CD8-positive, alpha-beta memory T cell (primary cell): ENCODE data around the gene GPBP1. TPM values are rescaled to one million over a fixed set of nuclear protein-coding genes. Genes with fewer than 3 reads are reported as not detected.
"Not testable (repeated sequence)": the region's sequence is repeated elsewhere in the genome, so short reads cannot be mapped to it uniquely, and the experiment has no call there.

ENCODE experiments used
- CTCF ChIA-PET: fragments of 350-600 bp; sonication (Branson Sonifier 250); formaldehyde crosslinking; loops from one replicate; lab custom pipeline; 2021; ENCODE audit warnings: antibody characterized with exemption; lab: Charles Lee
- POLR2A ChIA-PET: fragments of 350-600 bp; sonication (Branson Sonifier 250); formaldehyde crosslinking; loops from one replicate; lab custom pipeline; 2021; ENCODE audit warnings: antibody characterized with exemption; lab: Charles Lee
- DNase-seq, 5 donors: peaks; one replicate each; pipeline versions ENCODE4 v3.0.0 to v3.0.0-alpha.2; 2020 to 2022; ENCODE audit warnings: mixed read lengths in 1 of 5
- H3K27ac ChIP-seq: one replicate; pipeline ENCODE4 v1.7.0; 2013; ENCODE audit warnings: low read depth, mild to moderate bottlenecking, low read length, moderate library complexity
- H3K27me3 ChIP-seq: 2 replicates; pipeline ENCODE4 v1.7.0; 2013; ENCODE audit warnings: low read length, mild to moderate bottlenecking; ENCODE audit not compliant: insufficient read depth, poor library complexity, severe bottlenecking
- H3K36me3 ChIP-seq: 2 replicates; pipeline ENCODE4 v1.7.0; 2013; ENCODE audit warnings: mild to moderate bottlenecking, low read length, moderate library complexity; ENCODE audit not compliant: insufficient read depth
- H3K4me1 ChIP-seq: 2 replicates; pipeline ENCODE4 v1.7.0; 2013; ENCODE audit warnings: mild to moderate bottlenecking, low read length, moderate library complexity; ENCODE audit not compliant: insufficient read depth
- H3K4me3 ChIP-seq: 2 replicates; pipeline ENCODE4 v1.7.0; 2013; ENCODE audit warnings: mild to moderate bottlenecking, low read length
- H3K9me3 ChIP-seq: 2 replicates; pipeline ENCODE4 v1.7.0; 2013; ENCODE audit warnings: mild to moderate bottlenecking, low read length
- H3K27ac Mint-ChIP-seq, 8 donors: one replicate each; pipeline ENCODE4 v1.8.0; 2020 to 2021; ENCODE audit warnings: mixed read lengths in 8 of 8, mild to moderate bottlenecking in 6 of 8, inconsistent platforms in 3 of 8, moderate library complexity in 3 of 8
- H3K27me3 Mint-ChIP-seq, 2 donors: one replicate each; pipeline ENCODE4 v1.8.0; 2020 to 2021; ENCODE audit warnings: mixed read lengths in 2 of 2, mild to moderate bottlenecking in 1 of 2, moderate library complexity in 1 of 2
- H3K36me3 Mint-ChIP-seq, 3 donors: one replicate each; pipeline ENCODE4 v1.8.0; 2020 to 2021; ENCODE audit warnings: mixed read lengths in 3 of 3, inconsistent platforms in 1 of 3, mild to moderate bottlenecking in 1 of 3
- H3K4me1 Mint-ChIP-seq, 3 donors: one replicate each; pipeline ENCODE4 v1.8.0; 2020 to 2021; ENCODE audit warnings: mixed read lengths in 3 of 3, inconsistent platforms in 1 of 3, mild to moderate bottlenecking in 1 of 3
- H3K4me3 Mint-ChIP-seq, 7 donors: one replicate each; pipeline ENCODE4 v1.8.0; 2020 to 2021; ENCODE audit warnings: mixed read lengths in 7 of 7, mild to moderate bottlenecking in 6 of 7, moderate library complexity in 4 of 7, inconsistent platforms in 2 of 7
- H3K9me3 Mint-ChIP-seq, 5 donors: one replicate each; pipeline ENCODE4 v1.8.0; 2020 to 2022; ENCODE audit warnings: mixed read lengths in 5 of 5, mild to moderate bottlenecking in 3 of 5, moderate library complexity in 2 of 5, inconsistent platforms in 1 of 5
- polyA plus RNA-seq: library from polyadenylated mRNA; unstranded; fragments of 300-500 nt; fragmentation: Illumina TruSeq; gene quantifications from one replicate; pipeline ENCODE4 v1.2.3, GENCODE V29; 2021
- total RNA-seq, 2 experiments: library from RNA; stranded (reverse); gene quantifications; one replicate each; pipeline ENCODE4 v1.2.3, GENCODE V29; 2021

GPBP1 gene
- total and polyA plus RNA-seq, 3 experiments from 2014 or later = 77.7 to 101 (median 81.9) TPM

DNA sequence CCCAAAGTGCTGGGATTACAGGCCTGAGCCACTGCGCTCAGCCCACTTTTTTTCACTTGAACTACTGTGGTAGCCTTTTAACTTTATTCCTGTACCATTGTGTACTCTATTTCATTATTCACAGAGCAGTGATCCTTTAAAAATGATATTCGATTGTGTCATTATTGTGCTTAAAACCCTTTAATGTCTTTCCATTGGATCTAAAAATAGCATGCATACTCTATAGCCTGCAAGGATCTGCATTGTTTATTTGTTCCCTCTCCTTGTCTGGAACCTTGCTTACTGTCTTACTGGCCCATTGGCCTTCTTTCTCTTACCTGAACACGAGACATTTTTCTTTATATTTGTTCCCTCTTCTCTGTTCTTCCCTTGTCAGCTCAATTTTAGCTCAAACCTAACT is 15.7 kb downstream of the GPBP1 start:
- H3K4me1 ChIP-seq = peaks cover 89% of the 10 kb centered on the region
- no peak overlapping the region for H3K27ac ChIP-seq
- ChIA-PET CTCF (interaction anchor here (2.0 kb wide), 1 partner anchor 30 kb away, joined by 8 read pairs; no protein-coding TSS in a partner anchor), POLR2A (no interaction called here)
- peaks cover 5 to 62% (median 10%) of the 10 kb centered on the region in 3 donors for H3K36me3 Mint-ChIP-seq
- H3K4me3 ChIP-seq = no peak overlapping the region
- peaks cover 76 to 95% (median 90%) of the 10 kb centered on the region in 3 donors for H3K4me1 Mint-ChIP-seq
- H3K27me3 Mint-ChIP-seq = peaks cover 0 to 2% of the 10 kb centered on the region in 2 donors
- no peaks in the 10 kb centered on the region for H3K9me3 Mint-ChIP-seq
- peak overlapping the region in 7 of 8 donors; percentile 6 to 67 (median 34) for H3K27ac Mint-ChIP-seq
- peaks cover 3% of the 10 kb centered on the region for H3K36me3 ChIP-seq
- no peaks in the 10 kb centered on the region for H3K27me3 ChIP-seq
- peak overlapping the region in 3 of 7 donors; percentile 0 to 41 (median 25) for H3K4me3 Mint-ChIP-seq
- no peaks in the 10 kb centered on the region for H3K9me3 ChIP-seq
- DNase-seq = no peak

DNA sequence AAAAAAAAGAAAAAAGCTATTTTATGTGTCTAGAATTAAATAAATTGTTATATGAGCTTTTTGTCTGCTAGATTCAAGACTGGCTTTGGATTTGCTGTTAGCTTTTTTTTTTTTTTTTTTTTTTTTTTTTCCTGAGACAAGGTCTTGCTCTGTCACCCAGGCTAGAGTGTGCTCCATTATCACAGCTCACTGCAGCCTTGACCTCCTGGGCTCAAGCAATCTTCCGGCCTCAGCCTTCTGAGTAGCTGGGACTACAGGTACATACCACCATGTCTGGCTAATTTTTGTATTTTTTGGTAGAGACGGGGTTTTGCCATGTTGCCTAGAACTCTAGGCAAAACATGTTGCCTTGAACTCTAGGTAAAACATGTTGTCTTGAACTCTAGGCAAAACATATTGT is 16.7 kb downstream of the GPBP1 start:
- Histone ChIP-seq H3K9me3 (no peaks in the 10 kb centered on the region), H3K4me3 (no peak overlapping the region), H3K36me3 (no peaks in the 10 kb centered on the region), H3K27ac (no peak overlapping the region), H3K4me1 (peaks cover 85% of the 10 kb centered on the region), H3K27me3 (no peaks in the 10 kb centered on the region)
- POLR2A ChIA-PET = interaction anchor here (0.7 kb wide), 1 partner anchor 53 kb away, joined by 3 read pairs; no protein-coding TSS in a partner anchor
- Mint-ChIP-seq H3K36me3 (peaks cover 11 to 63% (median 14%) of the 10 kb centered on the region in 3 donors), H3K27ac (peak overlapping the region in 1 of 8 donors; percentile 43), H3K4me3 (no peak overlapping the region), H3K27me3 (peaks cover 0 to 2% of the 10 kb centered on the region in 2 donors), H3K9me3 (no peaks in the 10 kb centered on the region), H3K4me1 (peaks cover 78 to 95% (median 90%) of the 10 kb centered on the region in 3 donors)
- CTCF ChIA-PET = interaction anchor here (2.0 kb wide), 1 partner anchor 29 kb away, joined by 8 read pairs; no protein-coding TSS in a partner anchor
- DNase-seq = no peak

DNA sequence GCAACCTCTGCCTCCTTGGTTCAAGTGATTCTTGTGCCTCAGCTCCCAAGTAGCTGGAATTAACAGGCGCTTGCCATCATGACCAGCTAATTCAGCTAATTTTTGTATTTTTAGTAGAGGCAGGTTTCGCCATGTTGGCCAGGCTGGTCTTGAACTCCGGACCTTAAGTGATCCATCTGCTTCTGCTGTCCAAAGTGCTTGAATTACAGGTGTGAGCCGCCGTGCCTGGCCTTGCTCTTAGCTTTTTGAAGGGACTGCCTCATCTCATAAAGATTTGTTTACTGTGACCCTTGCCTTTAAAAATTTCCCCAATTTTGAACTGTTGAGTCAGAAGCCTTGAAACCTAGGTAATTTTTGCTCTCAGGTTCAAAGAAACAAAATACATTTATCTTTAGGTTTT is 17.3 kb downstream of the GPBP1 start:
- Mint-ChIP-seq H3K27me3 (peaks cover 0 to 2% of the 10 kb centered on the region in 2 donors), H3K4me3 (peak overlapping the region in 2 of 7 donors; percentile 8 to 54), H3K27ac (peak overlapping the region in 3 of 8 donors; percentile 5 to 65 (median 41)), H3K36me3 (peaks cover 11 to 62% (median 14%) of the 10 kb centered on the region in 3 donors), H3K4me1 (peaks cover 75 to 93% (median 88%) of the 10 kb centered on the region in 3 donors), H3K9me3 (no peaks in the 10 kb centered on the region)
- H3K4me1 ChIP-seq = peaks cover 84% of the 10 kb centered on the region
- no peak for DNase-seq
- POLR2A ChIA-PET = no interaction called here
- H3K27ac ChIP-seq = no peak overlapping the region
- H3K4me3 ChIP-seq = no peak overlapping the region
- H3K27me3 ChIP-seq = no peaks in the 10 kb centered on the region
- H3K36me3 ChIP-seq = no peaks in the 10 kb centered on the region
- CTCF ChIA-PET = interaction anchor here (1.4 to 2.0 kb wide), 3 partner anchors 10 to 29 kb away, joined by 3 to 8 read pairs (median 3); no protein-coding TSS in a partner anchor
- no peaks in the 10 kb centered on the region for H3K9me3 ChIP-seq

DNA sequence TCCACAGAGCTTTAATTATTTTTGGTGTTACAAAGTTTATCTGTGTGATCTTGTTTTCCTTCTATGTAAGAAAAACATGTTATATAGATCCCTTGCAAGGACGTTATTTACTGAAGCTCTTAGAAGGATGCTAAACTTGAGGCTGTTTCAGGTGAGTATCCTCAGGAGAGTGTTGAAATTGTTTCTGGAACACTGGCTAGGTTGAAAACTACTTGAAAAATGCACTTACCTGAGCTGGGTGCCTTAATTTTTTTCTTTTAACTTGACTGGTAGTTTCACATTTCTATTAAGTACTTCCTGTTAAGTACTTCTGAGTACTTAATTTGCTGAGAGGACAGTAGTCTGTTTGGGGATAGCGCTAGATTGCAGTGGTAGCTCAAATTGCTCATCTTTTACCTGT is 18.1 kb downstream of the GPBP1 start:
- Mint-ChIP-seq H3K27ac (peak overlapping the region in 7 of 8 donors; percentile 36 to 78 (median 70)), H3K9me3 (no peaks in the 10 kb centered on the region), H3K4me1 (peaks cover 67 to 88% (median 81%) of the 10 kb centered on the region in 3 donors), H3K36me3 (peaks cover 11 to 58% (median 14%) of the 10 kb centered on the region in 3 donors), H3K27me3 (no peaks in the 10 kb centered on the region), H3K4me3 (peak overlapping the region in 5 of 7 donors; percentile 19 to 57 (median 23))
- no peak overlapping the region for H3K4me3 ChIP-seq
- CTCF ChIA-PET = interaction anchor here (0.9 to 1.5 kb wide), 5 partner anchors 11 to 39 kb away, joined by 3 read pairs; no protein-coding TSS in a partner anchor
- no peak overlapping the region for H3K27ac ChIP-seq
- peaks cover 76% of the 10 kb centered on the region for H3K4me1 ChIP-seq
- no peak for DNase-seq
- POLR2A ChIA-PET = no interaction called here
- H3K9me3 ChIP-seq = no peaks in the 10 kb centered on the region
- no peaks in the 10 kb centered on the region for H3K36me3 ChIP-seq
- H3K27me3 ChIP-seq = no peaks in the 10 kb centered on the region

DNA sequence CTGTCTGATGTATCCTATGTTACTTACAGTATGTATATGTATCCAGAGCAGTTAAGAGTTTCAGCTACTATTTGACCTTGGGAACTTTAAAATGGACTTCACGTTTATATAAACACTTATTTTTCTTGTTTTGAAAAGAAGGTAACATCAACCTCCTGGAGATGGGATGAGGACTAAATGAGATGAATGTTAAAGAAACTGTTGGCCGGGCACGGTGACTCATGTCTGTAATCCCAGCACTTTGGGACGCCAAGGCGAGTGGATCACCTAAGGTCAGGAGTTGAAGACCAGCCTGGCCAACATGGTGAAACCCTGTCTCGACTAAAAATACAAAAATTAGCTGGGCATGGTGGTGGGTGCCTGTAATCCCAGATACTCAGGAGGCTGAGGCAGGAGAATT is 19.0 kb downstream of the GPBP1 start:
- H3K27me3 Mint-ChIP-seq, H3K9me3 ChIP-seq, H3K27ac ChIP-seq, H3K4me3 ChIP-seq, H3K9me3 Mint-ChIP-seq, H3K36me3 ChIP-seq, H3K27me3 ChIP-seq, DNase-seq: not testable (repeated sequence)
- H3K4me1 ChIP-seq = peaks cover 71% of the 10 kb centered on the region
- Mint-ChIP-seq H3K4me3 (peak overlapping the region in 6 of 7 donors; percentile 37 to 75 (median 66)), H3K36me3 (peaks cover 11 to 60% (median 14%) of the 10 kb centered on the region in 3 donors), H3K27ac (peak overlapping the region; percentile 59 to 90 (median 76)), H3K4me1 (peaks cover 64 to 88% (median 79%) of the 10 kb centered on the region in 3 donors)
- POLR2A ChIA-PET = interaction anchor here (0.7 kb wide), 1 partner anchor 268 kb away, joined by 9 read pairs; no protein-coding TSS in a partner anchor
- CTCF ChIA-PET = interaction anchor here (1.2 kb wide), 2 partner anchors 15 to 40 kb away, joined by 3 read pairs; no protein-coding TSS in a partner anchor

DNA sequence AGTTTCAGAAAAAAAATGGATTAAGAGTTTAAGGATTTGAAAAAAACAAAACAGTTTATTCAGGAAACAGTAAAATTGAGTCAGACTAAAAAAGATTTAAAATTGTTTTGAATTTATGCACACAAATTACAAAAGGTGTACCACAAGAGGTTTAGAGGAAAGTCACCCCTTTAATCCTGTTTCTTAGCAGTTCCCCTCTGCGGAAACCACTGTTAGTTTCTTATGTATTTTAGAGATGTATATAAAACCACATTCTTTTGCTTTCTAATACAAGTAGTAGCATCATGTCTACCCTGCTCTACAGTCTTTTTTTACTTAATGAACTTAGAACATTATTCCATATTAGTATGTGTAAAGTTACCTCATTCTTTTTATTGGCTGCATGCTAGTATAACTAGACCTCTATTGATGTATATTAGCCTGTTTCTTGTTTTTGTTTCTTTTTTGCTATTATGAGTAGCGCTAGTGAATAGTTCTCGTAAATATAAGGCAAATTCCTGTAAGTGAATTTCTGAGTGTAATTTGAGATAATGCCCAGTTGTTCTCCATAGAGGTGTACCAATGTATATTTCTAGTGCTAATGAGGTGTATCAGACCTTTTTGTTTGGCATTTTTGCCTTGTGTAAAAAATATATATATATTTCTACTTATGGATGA is 20.0 kb downstream of the GPBP1 start:
- peak overlapping the region; percentile 35 to 75 (median 67) for H3K4me3 Mint-ChIP-seq

DNA sequence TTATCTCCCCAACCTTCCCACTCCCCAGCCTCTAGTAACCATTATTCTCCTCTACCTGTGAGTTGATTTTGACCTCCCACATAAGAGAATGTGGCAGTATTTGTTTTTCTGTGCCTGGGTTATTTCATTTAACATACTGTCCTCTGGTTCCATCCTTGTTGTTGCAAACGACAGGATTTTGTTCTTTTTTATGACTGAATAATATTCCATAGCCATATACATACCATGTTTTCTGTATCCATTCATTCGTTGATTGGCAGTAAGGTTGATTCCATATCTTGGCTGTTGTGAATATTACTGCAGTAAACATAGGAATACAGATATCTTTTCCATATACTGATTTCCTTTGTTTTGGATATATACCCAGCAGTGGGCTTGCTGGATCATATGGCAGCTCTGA is 20.8 kb downstream of the GPBP1 start:
- DNase-seq = no peak
- ChIA-PET POLR2A (no interaction called here), CTCF (no interaction called here)
- Mint-ChIP-seq H3K4me1 (peaks cover 61 to 88% (median 81%) of the 10 kb centered on the region in 3 donors), H3K36me3 (peaks cover 11 to 59% (median 15%) of the 10 kb centered on the region in 3 donors), H3K27me3 (no peaks in the 10 kb centered on the region), H3K27ac (peak overlapping the region in 5 of 8 donors; percentile 28 to 65 (median 46)), H3K4me3 (peak overlapping the region in 1 of 7 donors; percentile 8), H3K9me3 (no peaks in the 10 kb centered on the region)
- Histone ChIP-seq H3K4me3 (no peak overlapping the region), H3K27me3 (no peaks in the 10 kb centered on the region), H3K4me1 (peaks cover 68% of the 10 kb centered on the region), H3K27ac (no peak overlapping the region), H3K9me3 (no peaks in the 10 kb centered on the region), H3K36me3 (no peaks in the 10 kb centered on the region)

More for the DNA sequence above, 20.0 kb downstream of the GPBP1 start:
- H3K36me3 Mint-ChIP-seq = peaks cover 11 to 59% (median 12%) of the 10 kb centered on the region in 3 donors
- peaks cover 61 to 88% (median 79%) of the 10 kb centered on the region in 3 donors for H3K4me1 Mint-ChIP-seq
- H3K27me3 ChIP-seq = no peaks in the 10 kb centered on the region
- H3K4me3 ChIP-seq = no peak overlapping the region
- H3K27me3 Mint-ChIP-seq = no peaks in the 10 kb centered on the region
- peak in 2 of 5 donors; percentile 41 to 54 for DNase-seq
- H3K9me3 ChIP-seq = no peaks in the 10 kb centered on the region
- H3K27ac ChIP-seq = no peak overlapping the region
- CTCF ChIA-PET = no interaction called here
- H3K4me1 ChIP-seq = peaks cover 71% of the 10 kb centered on the region
- H3K27ac Mint-ChIP-seq = peak overlapping the region; percentile 29 to 92 (median 76)
- no peaks in the 10 kb centered on the region for H3K9me3 Mint-ChIP-seq
- POLR2A ChIA-PET = no interaction called here
- no peaks in the 10 kb centered on the region for H3K36me3 ChIP-seq

DNA sequence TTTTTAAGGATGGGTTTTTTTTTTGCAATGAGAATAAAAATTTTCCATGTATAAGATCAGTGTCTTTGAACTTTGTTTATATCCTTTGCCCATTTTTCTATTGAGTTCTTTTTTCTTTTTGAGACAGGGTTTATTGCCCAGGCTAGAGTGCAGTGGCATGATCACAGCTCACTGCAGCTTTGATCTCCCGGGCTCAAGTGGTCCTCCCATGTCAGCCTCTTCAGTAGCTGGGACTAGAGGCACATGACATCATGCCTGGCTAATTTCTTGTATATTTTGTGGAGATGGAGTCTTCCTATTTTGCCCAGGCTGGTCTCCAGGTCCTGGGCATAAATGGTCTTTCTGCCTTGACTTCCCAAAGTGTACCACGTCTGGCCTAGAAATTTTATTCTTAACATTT is 21.2 kb downstream of the GPBP1 start:
- no peaks in the 10 kb centered on the region for H3K27me3 ChIP-seq
- peak overlapping the region in 4 of 8 donors; percentile 15 to 65 (median 36) for H3K27ac Mint-ChIP-seq
- ChIA-PET CTCF (no interaction called here), POLR2A (no interaction called here)
- H3K36me3 ChIP-seq = no peaks in the 10 kb centered on the region
- H3K9me3 Mint-ChIP-seq = no peaks in the 10 kb centered on the region
- peaks cover 11 to 58% (median 15%) of the 10 kb centered on the region in 3 donors for H3K36me3 Mint-ChIP-seq
- peaks cover 63% of the 10 kb centered on the region for H3K4me1 ChIP-seq
- peaks cover 59 to 88% (median 81%) of the 10 kb centered on the region in 3 donors for H3K4me1 Mint-ChIP-seq
- H3K9me3 ChIP-seq = no peaks in the 10 kb centered on the region
- H3K27ac ChIP-seq = no peak overlapping the region
- no peaks in the 10 kb centered on the region for H3K27me3 Mint-ChIP-seq
- no peak overlapping the region for H3K4me3 Mint-ChIP-seq
- no peak overlapping the region for H3K4me3 ChIP-seq
- no peak for DNase-seq
